Kidney (tissue), 14 donors: ENCODE data around the gene RPS21. TPM values are rescaled to one million over a fixed set of nuclear protein-coding genes. Genes with fewer than 3 reads are reported as not detected.
"Not testable (repeated sequence)": the region's sequence is repeated elsewhere in the genome, so short reads cannot be mapped to it uniquely, and the experiment has no call there.

Experiments
- DNase-seq, 5 donors: peaks; one replicate each; pipeline ENCODE4 v3.0.0-alpha.2; 2013 to 2020
- FAIRE-seq: peaks from 2 replicates; lab custom pipeline; 2012; peaks lifted over from hg19 to GRCh38; lab: Jason Lieb, UNC
- H3K27ac ChIP-seq, 2 donors: one replicate each; pipeline ENCODE4 v1.7.0; 2013; ENCODE audit warnings: low read depth in 2 of 2, low read length in 2 of 2, inconsistent platforms in 1 of 2
- H3K27me3 ChIP-seq: one replicate; pipeline ENCODE4 v1.7.1; 2013; ENCODE audit warnings: low read length, inconsistent platforms; ENCODE audit not compliant: control insufficient read depth, insufficient read depth
- H3K36me3 ChIP-seq, 3 donors: one replicate each; pipeline versions ENCODE4 v1.7.0 to v1.7.1; 2013; ENCODE audit warnings: low read length in 3 of 3, control low read depth in 1 of 3, inconsistent platforms in 1 of 3; ENCODE audit not compliant: insufficient read depth in 3 of 3, control insufficient read depth in 2 of 3
- H3K4me1 ChIP-seq, 3 donors: one replicate each; pipeline versions ENCODE4 v1.7.0 to v1.7.1; 2013; ENCODE audit warnings: low read length in 3 of 3, inconsistent platforms in 1 of 3, low read depth in 1 of 3; ENCODE audit not compliant: control insufficient read depth in 2 of 3, insufficient read depth in 2 of 3
- H3K4me3 ChIP-seq, 3 donors: one replicate each; pipeline versions ENCODE4 v1.7.0 to v1.8.1; 2013; ENCODE audit warnings: low read length in 3 of 3, control low read depth in 1 of 3, inconsistent platforms in 1 of 3
- H3K9ac ChIP-seq, 3 donors: one replicate each; pipeline versions ENCODE4 v1.7.0 to v1.7.1; 2013; ENCODE audit warnings: low read length in 3 of 3, control low read depth in 1 of 3, inconsistent platforms in 1 of 3
- H3K9me3 ChIP-seq, 3 donors: one replicate each; pipeline versions ENCODE4 v1.7.0 to v1.7.1; 2013; ENCODE audit warnings: low read length in 3 of 3, control low read depth in 1 of 3, inconsistent platforms in 1 of 3; ENCODE audit not compliant: control insufficient read depth in 2 of 3, insufficient read depth in 1 of 3
- CTCF ChIP-seq: IDR thresholded peaks from 3 replicates; pipeline ENCODE4 v1.5.1; 2012; ENCODE audit warnings: mild to moderate bottlenecking, moderate library complexity, borderline replicate concordance; ENCODE audit not compliant: insufficient read depth; ENCODE audit errors: extremely low read depth
- intact Hi-C: fragments of 100-400 bp; cut with DNase I; formaldehyde crosslinking; loops from one replicate; pipeline ENCODE4 v1.11.1; 2022
- polyA plus RNA-seq: library from polyadenylated mRNA; stranded (reverse); fragments of 350-450 nt; fragmentation: Illumina TruSeq; extraction: RNeasy Lipid Tissue Mini Kit (QIAGEN cat#74804); gene quantifications from one replicate; pipeline ENCODE4 v1.2.3, GENCODE V29; 2014; ENCODE audit warnings: low read depth, low replicate concordance; ENCODE audit not compliant: insufficient read depth
- total RNA-seq: library from RNA; stranded (reverse); fragmentation: NEBNext Ultra II Directional; extraction: Animal tissue kit (Norgen Biotek cat#: 25700); gene quantifications from one replicate; pipeline ENCODE4 v1.2.1, GENCODE V29; 2021
- donor health status: control.
- donor health status: control.
- donor health status: control.
- donor health status: control.
- donor health status: control.
- donor health status: DM: yes; HTN: yes; CAD: no.
- donor health status: Normal renal cell carcinoma (clear cell type).

The RPS21 gene
- total and polyA plus RNA-seq, 2 donors from 2014 or later = 1,221 to 2,336 TPM

GRCh38 chr20:62371588-62372041, 15.3 kb upstream of the RPS21 start:
- FAIRE-seq (no peak), DNase-seq (no peak)
- Histone ChIP-seq H3K27ac (no peak overlapping the region), H3K4me3 (no peak overlapping the region), H3K27me3 (no peaks in the 10 kb centered on the region), H3K9me3 (no peaks in the 10 kb centered on the region), H3K4me1 (peaks cover 0 to 38% (median 24%) of the 10 kb centered on the region in 3 donors), H3K9ac (no peak overlapping the region), H3K36me3 (no peaks in the 10 kb centered on the region)
- no peak for TF ChIP-seq CTCF
- intact Hi-C loops = no loop called here

- no peak for TF ChIP-seq CTCF
- Histone ChIP-seq H3K9me3 (no peaks in the 10 kb centered on the region), H3K9ac (no peak overlapping the region), H3K27ac (no peak overlapping the region), H3K4me1 (peaks cover 0 to 39% (median 30%) of the 10 kb centered on the region in 3 donors), H3K36me3 (no peaks in the 10 kb centered on the region), H3K4me3 (no peak overlapping the region), H3K27me3 (no peaks in the 10 kb centered on the region)
- FAIRE-seq (no peak), DNase-seq (peak in 1 of 5 donors; percentile 64)
- intact Hi-C loops = no loop called here
These were observed 14.6 kb upstream of the RPS21 start for GRCh38 chr20:62372042-62372993.

- H3K9me3 ChIP-seq, H3K27me3 ChIP-seq, intact Hi-C loops, FAIRE-seq, H3K4me3 ChIP-seq, H3K27ac ChIP-seq, H3K36me3 ChIP-seq, DNase-seq: not testable (repeated sequence)
- peaks cover 0 to 30% (median 25%) of the 10 kb centered on the region in 3 donors for H3K4me1 ChIP-seq
- peak overlapping the region in 1 of 3 donors; percentile 26 for H3K9ac ChIP-seq
These were observed 13.2 kb upstream of the RPS21 start for GRCh38 chr20:62373631-62374179.
